OCI-LY7 (cell line): ENCODE data around the gene ATP2A3.

Source experiments
- EZH2phosphoT487 ChIP-seq: fragments of 200-600 bp; sonication (generic); IDR thresholded peaks from 2 replicates; pipeline ENCODE4 v1.6.1; 2018; ENCODE audit warnings: low read depth, borderline replicate concordance, mild to moderate bottlenecking, mixed run types, antibody characterized with exemption, low read length, moderate library complexity, mixed read lengths
- TF ChIP-seq, protein P1 (sequence below): fragments of 200-600 bp; sonication (generic); conservative IDR thresholded peaks from 2 replicates; pipeline ENCODE4 v1.5.1; 2014; ENCODE audit warnings: mild to moderate bottlenecking, antibody characterized with exemption, low read length, moderate library complexity, mixed read lengths

GRCh38 chr17:3966720-3967363 is 2.6 kb upstream of the ATP2A3 start:
- TF ChIP-seq, protein P1, sequence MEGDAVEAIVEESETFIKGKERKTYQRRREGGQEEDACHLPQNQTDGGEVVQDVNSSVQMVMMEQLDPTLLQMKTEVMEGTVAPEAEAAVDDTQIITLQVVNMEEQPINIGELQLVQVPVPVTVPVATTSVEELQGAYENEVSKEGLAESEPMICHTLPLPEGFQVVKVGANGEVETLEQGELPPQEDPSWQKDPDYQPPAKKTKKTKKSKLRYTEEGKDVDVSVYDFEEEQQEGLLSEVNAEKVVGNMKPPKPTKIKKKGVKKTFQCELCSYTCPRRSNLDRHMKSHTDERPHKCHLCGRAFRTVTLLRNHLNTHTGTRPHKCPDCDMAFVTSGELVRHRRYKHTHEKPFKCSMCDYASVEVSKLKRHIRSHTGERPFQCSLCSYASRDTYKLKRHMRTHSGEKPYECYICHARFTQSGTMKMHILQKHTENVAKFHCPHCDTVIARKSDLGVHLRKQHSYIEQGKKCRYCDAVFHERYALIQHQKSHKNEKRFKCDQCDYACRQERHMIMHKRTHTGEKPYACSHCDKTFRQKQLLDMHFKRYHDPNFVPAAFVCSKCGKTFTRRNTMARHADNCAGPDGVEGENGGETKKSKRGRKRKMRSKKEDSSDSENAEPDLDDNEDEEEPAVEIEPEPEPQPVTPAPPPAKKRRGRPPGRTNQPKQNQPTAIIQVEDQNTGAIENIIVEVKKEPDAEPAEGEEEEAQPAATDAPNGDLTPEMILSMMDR = peak; percentile 60
- TF ChIP-seq EZH2phosphoT487 = no peak
